HG02870 (cell line): ENCODE data around the gene EGF.
A peak's percentile ranks its signal among the peaks of the same experiment; 100 is the strongest.
"Not testable (repeated sequence)": the region's sequence is repeated elsewhere in the genome, so short reads cannot be mapped to it uniquely, and the experiment has no call there.

Experiments used
- ATAC-seq: cut with Tn5 transposase; IDR thresholded peaks from one replicate; pipeline ENCODE4 v1.9.1; 2021; ENCODE audit warnings: mild to moderate bottlenecking, moderate library complexity; ENCODE audit not compliant: unreplicated experiment

EGF gene

GRCh38 chr4:110022457-110022856 lies 109.8 kb downstream of the EGF start:
- no peak for ATAC-seq

GRCh38 chr4:110025056-110025455 lies 112.4 kb downstream of the EGF start:
- ATAC-seq, result no peak

GRCh38 chr4:110025718-110026117 lies 113.0 kb downstream of the EGF start:
- no peak for ATAC-seq

GRCh38 chr4:110032603-110033002 lies 119.9 kb downstream of the EGF start:
- no peak for ATAC-seq

GRCh38 chr4:110033355-110034025 lies 120.8 kb downstream of the EGF start:
- ATAC-seq, result peak; percentile 4

GRCh38 chr4:110034026-110034393 lies 121.3 kb downstream of the EGF start:
- ATAC-seq, result peak; percentile 98

- ATAC-seq, result not testable (repeated sequence)
These were observed 126.5 kb downstream of the EGF start for GRCh38 chr4:110039164-110039563.

GRCh38 chr4:110041735-110042134 lies 129.1 kb downstream of the EGF start:
- no peak for ATAC-seq

- ATAC-seq, result no peak
These were observed 130.1 kb downstream of the EGF start for GRCh38 chr4:110042545-110043517.

- no peak for ATAC-seq
These were observed 133.9 kb downstream of the EGF start for GRCh38 chr4:110046588-110047049.

- no peak for ATAC-seq
These were observed 137.6 kb downstream of the EGF start for GRCh38 chr4:110049951-110050925.

- ATAC-seq, result peak; percentile 89
These were observed 142.6 kb downstream of the EGF start for GRCh38 chr4:110055158-110055768.

GRCh38 chr4:110058677-110059076 lies 146.0 kb downstream of the EGF start:
- no peak for ATAC-seq

- ATAC-seq, result peak; percentile 73
These were observed 147.0 kb downstream of the EGF start for GRCh38 chr4:110059556-110060191.

- no peak for ATAC-seq
These were observed 148.4 kb downstream of the EGF start for GRCh38 chr4:110061076-110061475.
